Right lobe of liver (tissue), 4 donors: Measurements from ENCODE around the gene TMEM38B.

ENCODE experiments used
- CTCF ChIP-seq, 4 donors: fragments of 200-600 bp in 3 of 4; fragments of 450-650 bp in 1 of 4; IDR thresholded peaks; one replicate each; pipeline versions ENCODE4 v1.5.1 to v1.8.0; 2016 to 2022; ENCODE audit warnings: antibody characterized with exemption in 4 of 4, mild to moderate bottlenecking in 2 of 4
- POLR2A ChIP-seq: fragments of 450-650 bp; IDR thresholded peaks from one replicate; pipeline ENCODE4 v1.6.1; 2017; ENCODE audit warnings: antibody characterized with exemption, mild to moderate bottlenecking
- donor health status: DM: no; HTN: no; CAD: no.
- donor health status: DM: no; HTN: no; CAD: no.
- donor health status: DM: no; HTN: yes; CAD: no.

DNA sequence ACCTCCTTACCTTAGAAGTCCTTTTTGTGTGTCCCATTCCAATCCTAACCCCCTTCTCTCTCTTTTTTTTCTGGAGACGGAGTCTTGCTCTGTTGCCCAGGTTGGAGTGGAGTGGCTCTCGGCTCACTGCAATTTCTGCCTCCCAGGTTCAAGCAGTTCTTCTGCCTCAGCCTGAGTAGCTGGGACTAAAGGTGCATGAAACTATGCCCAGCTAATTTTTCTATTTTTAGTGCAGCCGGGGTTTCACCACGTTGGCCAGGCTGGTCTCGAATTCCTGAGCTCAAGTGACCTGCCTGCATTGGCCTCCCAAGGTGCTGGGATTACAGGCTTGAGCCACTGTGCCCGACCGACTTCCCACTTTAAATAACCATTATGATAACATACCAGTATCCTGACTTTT is 17.5 kb downstream of the TMEM38B start:
- TF ChIP-seq POLR2A (no peak), CTCF (IDR thresholded peaks at IDR 0.05) (no peak)
